Fibroblast of lung (primary cell): ENCODE measurements around the gene HIBCH. TPM values are rescaled to one million over a fixed set of nuclear protein-coding genes. Genes with fewer than 3 reads are reported as not detected.
"Not testable (repeated sequence)": the region's sequence is repeated elsewhere in the genome, so short reads cannot be mapped to it uniquely, and the experiment has no call there.

Source experiments
- DNase-seq, 2 donors: peaks; one replicate each; pipeline versions ENCODE4 v3.0.0 to v3.0.0-alpha.2; 2010; ENCODE audit warnings: low read depth in 2 of 2
- H2AFZ ChIP-seq: 2 replicates; pipeline ENCODE4 v1.5.1; 2012; ENCODE audit warnings: low read length, control low read depth, inconsistent platforms
- H3K27ac ChIP-seq: 2 replicates; pipeline ENCODE4 v1.5.1; 2011; ENCODE audit warnings: low read length, control low read depth; ENCODE audit not compliant: insufficient read depth
- H3K27me3 ChIP-seq: 2 replicates; pipeline ENCODE4 v1.5.1; 2011; ENCODE audit warnings: mild to moderate bottlenecking, low read length; ENCODE audit not compliant: control insufficient read depth, insufficient read depth
- H3K36me3 ChIP-seq: 2 replicates; pipeline ENCODE4 v1.5.1; 2011; ENCODE audit warnings: low read length; ENCODE audit not compliant: control insufficient read depth, insufficient read depth
- H3K4me1 ChIP-seq: 2 replicates; pipeline ENCODE4 v1.5.1; 2011; ENCODE audit warnings: low read length; ENCODE audit not compliant: control insufficient read depth, insufficient read depth; ENCODE audit errors: extremely low read depth
- H3K4me2 ChIP-seq: 2 replicates; pipeline ENCODE4 v1.5.1; 2011; ENCODE audit warnings: low read length, control low read depth; ENCODE audit not compliant: insufficient read depth; ENCODE audit errors: extremely low read depth
- H3K4me3 ChIP-seq, 4 experiments: fragments of 200-600 bp in 1 of 4; sonication (generic) in 1 of 4; replicated peaks in 1 of 4; 2 replicates each; pipeline ENCODE4 v1.5.1; 2011 to 2016; ENCODE audit warnings: low read length in 4 of 4, low read depth in 3 of 4, mild to moderate bottlenecking in 3 of 4, control low read depth in 2 of 4, inconsistent platforms in 1 of 4, mixed read lengths in 1 of 4; ENCODE audit not compliant: insufficient read depth in 1 of 4; ENCODE audit errors: control extremely low read depth in 1 of 4
- H3K79me2 ChIP-seq: 2 replicates; pipeline ENCODE4 v1.5.1; 2012; ENCODE audit warnings: mild to moderate bottlenecking, low read length, inconsistent platforms; ENCODE audit not compliant: control insufficient read depth, insufficient read depth
- H3K9ac ChIP-seq: 2 replicates; pipeline ENCODE4 v1.5.1; 2011; ENCODE audit warnings: mild to moderate bottlenecking, low read length, control low read depth; ENCODE audit not compliant: insufficient read depth
- H3K9me3 ChIP-seq: 2 replicates; pipeline ENCODE4 v1.5.1; 2012; ENCODE audit warnings: low read depth, low read length; ENCODE audit not compliant: control insufficient read depth, insufficient read depth
- H4K20me1 ChIP-seq: 2 replicates; pipeline ENCODE4 v1.5.1; 2011; ENCODE audit warnings: low read length; ENCODE audit not compliant: control insufficient read depth, insufficient read depth; ENCODE audit errors: extremely low read depth
- CTCF ChIP-seq, 2 donors: IDR thresholded peaks in 1 of 2; conservative IDR thresholded peaks in 1 of 2; 1 replicate in 1 of 2; 2 replicates in 1 of 2; pipeline ENCODE4 v1.5.1; 2011 to 2012; ENCODE audit warnings: low read length in 2 of 2, control low read depth in 1 of 2, inconsistent platforms in 1 of 2, low read depth in 1 of 2, mild to moderate bottlenecking in 1 of 2
- EZH2 ChIP-seq: IDR thresholded peaks from 2 replicates; pipeline ENCODE4 v1.5.1; 2012; ENCODE audit warnings: low read length, control low read depth, mild to moderate bottlenecking; ENCODE audit errors: missing control alignments
- polyA plus RNA-seq, 2 donors: library from polyadenylated mRNA; depleted of rRNA in 1 of 2; stranded (reverse) in 1 of 2; unstranded in 1 of 2; fragments of >200 nt; gene quantifications; 2 replicates each; pipeline ENCODE4 v1.2.1, GENCODE V29; 2011 to 2012; ENCODE audit warnings: missing spikeins in 1 of 2
- total RNA-seq: library from RNA; depleted of rRNA; stranded (reverse); fragments of >200 nt; gene quantifications from 2 replicates; pipeline ENCODE4 v1.2.1, GENCODE V29; 2014

The HIBCH gene
- total and polyA plus RNA-seq, 2 donors (not counting 1 experiment from before 2014, with no cell fraction given), result 14.9 to 19.2 TPM

GRCh38 chr2:190272457-190272842 is 47.2 kb downstream of the HIBCH start:
- TF ChIP-seq CTCF (conservative IDR thresholded peaks at IDR 0.05 in 1 of 2, IDR thresholded peaks at IDR 0.05 in 1 of 2; ENCODE audit: low read depth in 1 of 2, low read length in 2 of 2) (no peak), EZH2 (no peak)
- no peak overlapping the region for H3K4me2 ChIP-seq

GRCh38 chr2:190271783-190272456 is 47.7 kb downstream of the HIBCH start:
- H4K20me1 ChIP-seq, result no peaks in the 10 kb centered on the region
- H3K4me2 ChIP-seq, result no peak overlapping the region
- no peak for DNase-seq
- no peaks in the 10 kb centered on the region for H3K27me3 ChIP-seq
- no peak overlapping the region for H2AFZ ChIP-seq
- no peaks in the 10 kb centered on the region for H3K36me3 ChIP-seq
- H3K27ac ChIP-seq, result no peak overlapping the region
- peaks cover 5% of the 10 kb centered on the region for H3K4me1 ChIP-seq
- no peak overlapping the region for H3K9ac ChIP-seq
- no peaks in the 10 kb centered on the region for H3K9me3 ChIP-seq
- TF ChIP-seq CTCF (conservative IDR thresholded peaks at IDR 0.05 in 1 of 2, IDR thresholded peaks at IDR 0.05 in 1 of 2; ENCODE audit: low read depth in 1 of 2, low read length in 2 of 2), result no peak
- TF ChIP-seq EZH2, result no peak
- no peaks in the 10 kb centered on the region for H3K79me2 ChIP-seq
- no peak overlapping the region for H3K4me3 ChIP-seq

More at GRCh38 chr2:190272457-190272842, 47.2 kb downstream of the HIBCH start:
- Histone ChIP-seq H3K4me1 (peaks cover 3% of the 10 kb centered on the region), H3K9ac (no peak overlapping the region), H3K9me3 (no peaks in the 10 kb centered on the region), H3K79me2 (no peaks in the 10 kb centered on the region), H3K36me3 (no peaks in the 10 kb centered on the region), H3K27me3 (no peaks in the 10 kb centered on the region), H3K27ac (no peak overlapping the region), H3K4me3 (no peak overlapping the region), H4K20me1 (no peaks in the 10 kb centered on the region), H2AFZ (no peak overlapping the region)
- no peak for DNase-seq

- peak; percentile 45 to 67 for DNase-seq
- no peak overlapping the region for H3K27ac ChIP-seq
Observed at GRCh38 chr2:190270298-190270697, 49.3 kb downstream of the HIBCH start.

GRCh38 chr2:190269699-190270098 is 49.9 kb downstream of the HIBCH start:
- H3K79me2 ChIP-seq, H3K9ac ChIP-seq, DNase-seq, H3K36me3 ChIP-seq, H3K9me3 ChIP-seq, H3K4me3 ChIP-seq, H3K4me1 ChIP-seq, H4K20me1 ChIP-seq, H3K4me2 ChIP-seq, H2AFZ ChIP-seq, H3K27ac ChIP-seq, H3K27me3 ChIP-seq: not testable (repeated sequence)

More at GRCh38 chr2:190270298-190270697, 49.3 kb downstream of the HIBCH start:
- H3K9me3 ChIP-seq, result no peaks in the 10 kb centered on the region
- no peaks in the 10 kb centered on the region for H3K36me3 ChIP-seq
- H2AFZ ChIP-seq, result no peak overlapping the region
- H3K9ac ChIP-seq, result no peak overlapping the region
- H3K4me1 ChIP-seq, result peaks cover 5% of the 10 kb centered on the region
- H3K4me2 ChIP-seq, result no peak overlapping the region
- H3K79me2 ChIP-seq, result no peaks in the 10 kb centered on the region
- no peaks in the 10 kb centered on the region for H3K27me3 ChIP-seq
- H4K20me1 ChIP-seq, result no peaks in the 10 kb centered on the region
- no peak for TF ChIP-seq CTCF (conservative IDR thresholded peaks at IDR 0.05 in 1 of 2, IDR thresholded peaks at IDR 0.05 in 1 of 2; ENCODE audit: low read depth in 1 of 2, low read length in 2 of 2)
- no peak for TF ChIP-seq EZH2
- no peak overlapping the region for H3K4me3 ChIP-seq
